Naive B cell (primary cell): Measurements from ENCODE around the gene ACKR1. TPM values are rescaled to one million over a fixed set of nuclear protein-coding genes. Genes with fewer than 3 reads are reported as not detected.
A peak's percentile ranks its signal among the peaks of the same experiment; 100 is the strongest.

Experiments
- ATAC-seq, 2 donors: fragments of 150-1000 bp; cut with Tn5 transposase; 2 replicates each; pipeline ENCODE4 v1.10.0; 2021; ENCODE audit warnings: low read depth in 2 of 2, mild to moderate bottlenecking in 2 of 2, moderate library complexity in 2 of 2
- DNase-seq: peaks from one replicate; pipeline ENCODE4 v3.0.0; 2022
- H3K27ac Mint-ChIP-seq, 6 donors: one replicate each; pipeline ENCODE4 v1.8.0; 2020 to 2022; ENCODE audit warnings: mild to moderate bottlenecking in 6 of 6, mixed read lengths in 6 of 6, moderate library complexity in 5 of 6, inconsistent platforms in 2 of 6
- H3K27me3 Mint-ChIP-seq, 3 donors: one replicate each; pipeline ENCODE4 v1.8.0; 2021 to 2022; ENCODE audit warnings: mixed read lengths in 3 of 3, mild to moderate bottlenecking in 1 of 3
- H3K36me3 Mint-ChIP-seq, 2 donors: one replicate each; pipeline ENCODE4 v1.8.0; 2020 to 2022; ENCODE audit warnings: mixed read lengths in 2 of 2, inconsistent platforms in 1 of 2, mild to moderate bottlenecking in 1 of 2
- H3K4me1 Mint-ChIP-seq, 3 donors: one replicate each; pipeline ENCODE4 v1.8.0; 2020 to 2022; ENCODE audit warnings: mixed read lengths in 3 of 3, inconsistent platforms in 1 of 3, mild to moderate bottlenecking in 1 of 3, moderate library complexity in 1 of 3
- H3K4me3 Mint-ChIP-seq, 8 donors: one replicate each; pipeline ENCODE4 v1.8.0; 2020 to 2022; ENCODE audit warnings: mild to moderate bottlenecking in 8 of 8, mixed read lengths in 8 of 8, moderate library complexity in 8 of 8, inconsistent platforms in 2 of 8
- H3K9me3 Mint-ChIP-seq, 7 donors: one replicate each; pipeline ENCODE4 v1.8.0; 2020 to 2022; ENCODE audit warnings: mixed read lengths in 7 of 7, mild to moderate bottlenecking in 5 of 7, inconsistent platforms in 2 of 7, moderate library complexity in 1 of 7
- polyA plus RNA-seq, 6 donors: library from polyadenylated mRNA; unstranded; fragments of 300-500 nt; fragmentation: Illumina TruSeq; gene quantifications; one replicate each; pipeline ENCODE4 v1.2.3, GENCODE V29; 2021; ENCODE audit warnings: low read depth in 6 of 6

Gene ACKR1
- polyA plus RNA-seq, 6 donors from 2014 or later: not detected

DNA sequence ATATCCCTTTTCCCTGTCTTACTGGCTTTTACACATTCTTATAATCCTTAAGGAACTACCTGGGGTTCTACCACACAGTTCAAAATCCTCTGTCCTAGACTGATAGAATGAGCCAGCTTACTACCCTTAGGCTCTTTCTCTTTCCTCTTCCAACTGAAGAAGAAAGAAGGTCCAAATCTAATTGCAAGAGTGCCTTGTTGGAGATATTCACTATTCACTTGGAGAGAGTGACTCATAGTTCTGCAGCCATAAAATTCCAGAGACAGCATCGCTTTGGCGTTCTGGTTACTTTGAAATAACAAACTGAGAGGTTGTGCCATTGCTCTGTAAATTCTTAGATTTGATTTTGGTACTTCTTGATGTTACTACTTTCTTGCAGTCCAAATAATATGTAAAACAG, 29.1 kb upstream of the ACKR1 start:
- DNase-seq (no peak), ATAC-seq (no peak)
- peaks cover 15 to 22% (median 20%) of the 10 kb centered on the region in 3 donors for H3K4me1 Mint-ChIP-seq
- H3K27ac Mint-ChIP-seq: no peak overlapping the region
- peaks cover 3 to 34% of the 10 kb centered on the region in 2 donors for H3K36me3 Mint-ChIP-seq
- no peak overlapping the region for H3K4me3 Mint-ChIP-seq
- no peaks in the 10 kb centered on the region for H3K9me3 Mint-ChIP-seq
- H3K27me3 Mint-ChIP-seq: peaks cover 51 to 84% (median 71%) of the 10 kb centered on the region in 3 donors

DNA sequence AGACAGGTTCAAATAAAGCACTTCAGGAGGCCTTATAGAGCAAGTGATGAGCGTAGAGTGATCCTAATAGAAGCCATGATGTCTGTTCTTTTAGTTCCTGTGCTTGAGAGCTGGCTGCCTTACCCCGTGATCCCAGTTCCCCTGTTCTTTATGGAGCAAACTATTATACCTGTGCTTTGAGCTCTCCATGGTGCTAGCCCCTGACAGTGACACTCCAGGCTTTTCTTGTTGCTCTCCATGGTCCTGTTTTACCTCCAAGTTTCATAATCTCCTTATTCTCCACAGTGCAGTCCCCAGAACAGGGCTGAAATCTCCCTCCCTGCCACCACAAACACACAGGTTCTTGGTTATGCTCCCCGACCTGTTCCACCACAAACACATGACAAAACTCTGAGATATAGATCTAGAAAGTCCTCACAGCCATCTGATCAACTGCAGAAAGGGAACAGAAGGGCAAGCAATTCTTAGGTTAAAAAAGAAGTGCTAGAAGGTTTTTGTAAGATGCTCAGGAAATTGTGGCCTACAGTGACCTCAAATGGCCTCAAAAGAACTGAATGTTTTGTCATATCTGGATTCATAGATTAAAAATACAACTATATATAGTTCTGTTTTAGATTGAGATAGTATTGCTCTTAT, 27.3 kb upstream of the ACKR1 start:
- H3K4me1 Mint-ChIP-seq: peaks cover 7 to 16% (median 10%) of the 10 kb centered on the region in 3 donors
- DNase-seq (no peak), ATAC-seq (no peak)
- H3K27me3 Mint-ChIP-seq: peaks cover 48 to 87% (median 74%) of the 10 kb centered on the region in 3 donors
- no peaks in the 10 kb centered on the region for H3K9me3 Mint-ChIP-seq
- no peak overlapping the region for H3K27ac Mint-ChIP-seq
- peaks cover 0 to 29% of the 10 kb centered on the region in 2 donors for H3K36me3 Mint-ChIP-seq
- no peak overlapping the region for H3K4me3 Mint-ChIP-seq

GRCh38 chr1:159179906-159180305, 24.8 kb upstream of the ACKR1 start:
- Mint-ChIP-seq H3K27me3 (peaks cover 40 to 69% (median 59%) of the 10 kb centered on the region in 3 donors), H3K9me3 (no peaks in the 10 kb centered on the region), H3K4me1 (peaks cover 0 to 15% (median 0%) of the 10 kb centered on the region in 3 donors), H3K4me3 (no peak overlapping the region), H3K27ac (no peak overlapping the region), H3K36me3 (peaks cover 0 to 29% of the 10 kb centered on the region in 2 donors)
- no peak for DNase-seq
- ATAC-seq: no peak

DNA sequence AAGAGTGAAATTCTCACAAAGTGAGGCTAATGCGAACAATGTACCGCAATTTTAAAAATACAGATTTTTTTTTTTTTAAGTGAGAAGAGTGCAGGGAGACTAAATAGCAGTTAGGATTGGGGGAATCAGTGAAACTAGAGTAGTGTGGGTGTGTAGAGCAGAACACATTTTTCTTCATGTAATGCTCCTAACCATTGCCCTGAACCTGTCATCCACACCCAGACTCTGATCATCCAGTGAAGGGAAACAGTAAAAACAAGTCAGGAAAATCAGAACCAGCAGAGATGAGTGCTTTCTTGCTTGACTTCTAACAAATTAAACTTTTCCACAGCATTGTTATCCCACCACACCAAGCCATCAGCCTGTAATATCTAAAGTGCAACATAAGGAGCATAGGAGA, 24.2 kb upstream of the ACKR1 start:
- no peak for DNase-seq
- peaks cover 35 to 63% (median 53%) of the 10 kb centered on the region in 3 donors for H3K27me3 Mint-ChIP-seq
- H3K27ac Mint-ChIP-seq: no peak overlapping the region
- ATAC-seq: no peak
- peaks cover 0 to 23% of the 10 kb centered on the region in 2 donors for H3K36me3 Mint-ChIP-seq
- no peak overlapping the region for H3K4me3 Mint-ChIP-seq
- H3K9me3 Mint-ChIP-seq: no peaks in the 10 kb centered on the region
- peaks cover 0 to 12% (median 0%) of the 10 kb centered on the region in 3 donors for H3K4me1 Mint-ChIP-seq

DNA sequence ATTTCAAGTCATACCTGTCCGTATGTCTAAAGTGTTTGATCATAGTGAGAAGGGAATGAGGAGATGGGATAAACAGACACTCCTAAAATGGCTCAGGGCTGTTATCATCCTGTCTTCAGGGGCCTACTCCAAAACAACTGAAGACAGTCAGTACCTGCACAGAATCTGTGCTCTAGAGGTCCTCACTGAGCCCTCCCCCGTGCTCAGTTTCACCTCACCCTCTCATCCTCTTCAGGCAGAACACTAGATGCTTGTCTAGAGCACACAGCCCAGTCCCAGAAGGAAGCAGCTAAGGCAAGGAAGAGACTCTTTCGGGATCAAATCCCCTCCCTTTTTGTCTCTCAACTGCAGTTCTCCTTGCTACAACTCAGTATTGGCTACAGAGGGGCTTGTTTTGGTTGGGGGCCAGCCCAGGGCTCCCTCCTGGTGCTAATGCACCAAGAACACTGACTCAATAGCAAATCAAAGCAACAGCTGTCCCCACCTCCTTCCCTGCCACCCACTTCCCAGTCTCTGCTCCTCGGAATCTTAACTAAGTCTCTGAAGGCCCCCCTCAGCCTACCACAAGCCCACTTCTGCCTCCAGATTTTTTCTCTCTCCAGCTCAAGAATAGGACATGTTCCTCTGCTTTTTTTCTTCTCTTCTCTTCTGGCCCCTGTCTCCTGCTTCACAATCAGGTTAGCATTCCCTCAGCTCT, 23.2 kb upstream of the ACKR1 start:
- Mint-ChIP-seq H3K9me3 (no peaks in the 10 kb centered on the region), H3K27me3 (peaks cover 33 to 60% (median 60%) of the 10 kb centered on the region in 3 donors)

GRCh38 chr1:159184201-159184600, 20.5 kb upstream of the ACKR1 start:
- peak overlapping the region in 1 of 8 donors; percentile 23 for H3K4me3 Mint-ChIP-seq
- no peak overlapping the region for H3K27ac Mint-ChIP-seq
- ATAC-seq (no peak), DNase-seq (no peak)
- peaks cover 19 to 62% (median 52%) of the 10 kb centered on the region in 3 donors for H3K27me3 Mint-ChIP-seq
- H3K36me3 Mint-ChIP-seq: peaks cover 0 to 16% of the 10 kb centered on the region in 2 donors
- H3K4me1 Mint-ChIP-seq: peaks cover 20 to 40% (median 29%) of the 10 kb centered on the region in 3 donors
- H3K9me3 Mint-ChIP-seq: no peaks in the 10 kb centered on the region

More for the DNA sequence above, 23.2 kb upstream of the ACKR1 start:
- DNase-seq (no peak), ATAC-seq (no peak)
- Mint-ChIP-seq H3K36me3 (peaks cover 0 to 23% of the 10 kb centered on the region in 2 donors), H3K4me1 (peaks cover 0 to 20% (median 2%) of the 10 kb centered on the region in 3 donors), H3K4me3 (no peak overlapping the region), H3K27ac (no peak overlapping the region)

DNA sequence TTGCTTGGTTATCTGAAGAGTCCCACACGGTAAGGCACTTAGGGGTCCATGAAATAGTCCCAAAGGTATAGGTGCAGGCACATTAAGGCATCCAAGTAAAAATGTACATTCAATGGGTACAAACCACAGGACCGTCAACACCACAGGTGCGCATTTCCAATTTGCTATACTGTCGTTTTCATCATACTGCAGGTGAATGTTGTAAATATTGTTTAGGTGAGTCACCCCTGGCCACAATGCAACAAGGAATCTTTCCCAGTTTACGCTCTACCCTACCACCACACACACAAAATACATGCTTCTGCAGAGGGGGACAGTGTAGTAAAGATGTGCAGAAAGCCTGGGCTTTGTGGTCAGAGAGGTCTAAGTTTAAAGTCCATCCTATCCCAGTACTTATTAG, 19.6 kb upstream of the ACKR1 start:
- ATAC-seq: no peak
- DNase-seq: no peak
- no peak overlapping the region for H3K27ac Mint-ChIP-seq
- peak overlapping the region in 2 of 8 donors; percentile 22 to 25 for H3K4me3 Mint-ChIP-seq
- peaks cover 27 to 44% (median 36%) of the 10 kb centered on the region in 3 donors for H3K4me1 Mint-ChIP-seq
- H3K27me3 Mint-ChIP-seq: peaks cover 18 to 59% (median 50%) of the 10 kb centered on the region in 3 donors
- no peaks in the 10 kb centered on the region for H3K9me3 Mint-ChIP-seq
- H3K36me3 Mint-ChIP-seq: peaks cover 0 to 16% of the 10 kb centered on the region in 2 donors

GRCh38 chr1:159187033-159187432, 17.6 kb upstream of the ACKR1 start:
- Mint-ChIP-seq H3K4me3 (peak overlapping the region in 6 of 8 donors; percentile 85 to 95 (median 92)), H3K27ac (peak overlapping the region in 2 of 6 donors; percentile 12 to 90), H3K27me3 (peaks cover 16 to 49% (median 46%) of the 10 kb centered on the region in 3 donors), H3K4me1 (peaks cover 27 to 39% (median 36%) of the 10 kb centered on the region in 3 donors), H3K36me3 (peaks cover 0 to 11% of the 10 kb centered on the region in 2 donors), H3K9me3 (no peaks in the 10 kb centered on the region)
- no peak for ATAC-seq
- no peak for DNase-seq

DNA sequence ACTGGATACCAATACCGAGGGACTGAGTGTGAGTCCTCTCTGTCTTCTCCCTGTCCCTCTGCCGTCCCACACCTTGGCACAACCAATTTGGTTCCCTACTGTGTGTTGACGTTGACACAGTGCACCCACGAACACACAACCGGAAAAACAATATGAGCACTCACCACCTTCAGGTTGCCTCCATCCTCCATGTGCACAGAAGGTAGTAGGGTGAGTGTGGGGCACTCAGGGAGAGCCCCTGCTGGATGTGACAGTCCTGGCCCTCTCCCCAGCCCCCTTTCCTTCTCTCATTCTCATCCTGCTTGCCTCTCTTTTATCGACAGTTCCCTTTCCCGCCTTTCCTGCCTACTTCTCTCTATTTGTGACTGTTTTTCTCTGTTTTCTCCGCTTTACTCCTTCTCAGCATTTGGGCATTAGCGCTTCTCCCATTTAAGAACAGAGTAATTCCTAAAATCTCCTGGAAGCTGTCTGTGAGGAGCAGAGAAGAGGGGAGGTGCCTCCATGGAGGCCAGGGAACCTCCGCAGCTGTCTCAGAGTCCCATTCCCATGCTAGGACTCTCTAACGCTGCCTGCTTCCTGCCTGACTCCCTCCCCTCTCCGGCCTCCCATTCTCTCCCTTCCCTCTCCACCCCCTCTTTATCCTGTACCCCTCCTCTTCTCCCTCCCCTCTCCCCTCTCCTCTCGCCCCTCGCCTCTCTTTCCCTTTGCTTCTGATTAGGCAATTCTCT, 16.9 kb upstream of the ACKR1 start:
- ATAC-seq: peak in 1 of 2 donors; percentile 14
- Mint-ChIP-seq H3K36me3 (peaks cover 0 to 8% of the 10 kb centered on the region in 2 donors), H3K27ac (peak overlapping the region in 5 of 6 donors; percentile 73 to 97 (median 90)), H3K27me3 (peaks cover 19 to 48% (median 47%) of the 10 kb centered on the region in 3 donors), H3K4me1 (peaks cover 27 to 37% (median 36%) of the 10 kb centered on the region in 3 donors), H3K4me3 (peak overlapping the region; percentile 85 to 97 (median 92)), H3K9me3 (no peaks in the 10 kb centered on the region)
- no peak for DNase-seq

DNA sequence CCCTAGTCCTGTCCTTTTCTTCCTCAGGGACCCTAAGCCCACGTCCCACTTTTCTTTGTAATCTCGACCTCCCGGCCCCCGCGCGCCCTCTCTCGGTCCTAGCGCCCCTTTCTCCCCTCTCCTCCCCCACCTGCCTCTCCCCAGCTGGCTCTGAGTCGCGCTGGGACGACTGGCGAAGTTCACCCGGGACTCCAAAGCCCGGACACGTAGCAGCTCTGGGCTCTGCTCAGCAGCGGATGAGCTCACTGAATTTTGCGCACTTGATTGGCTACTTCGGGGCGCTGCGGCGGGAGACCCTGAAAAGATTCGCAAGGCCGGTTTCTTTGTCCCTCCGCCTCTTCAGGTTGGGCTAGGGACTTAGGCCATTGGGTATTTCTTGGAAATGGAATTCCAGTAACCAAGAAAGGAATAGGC, 16.3 kb upstream of the ACKR1 start:
- peak; percentile 60 for DNase-seq
- Mint-ChIP-seq H3K27ac (peak overlapping the region; percentile 87 to 97 (median 90)), H3K4me3 (peak overlapping the region; percentile 85 to 97 (median 92)), H3K4me1 (peaks cover 27 to 36% (median 33%) of the 10 kb centered on the region in 3 donors), H3K27me3 (peaks cover 19 to 48% (median 47%) of the 10 kb centered on the region in 3 donors), H3K36me3 (peaks cover 0 to 2% of the 10 kb centered on the region in 2 donors), H3K9me3 (no peaks in the 10 kb centered on the region)
- peak; percentile 98 to 99 for ATAC-seq

DNA sequence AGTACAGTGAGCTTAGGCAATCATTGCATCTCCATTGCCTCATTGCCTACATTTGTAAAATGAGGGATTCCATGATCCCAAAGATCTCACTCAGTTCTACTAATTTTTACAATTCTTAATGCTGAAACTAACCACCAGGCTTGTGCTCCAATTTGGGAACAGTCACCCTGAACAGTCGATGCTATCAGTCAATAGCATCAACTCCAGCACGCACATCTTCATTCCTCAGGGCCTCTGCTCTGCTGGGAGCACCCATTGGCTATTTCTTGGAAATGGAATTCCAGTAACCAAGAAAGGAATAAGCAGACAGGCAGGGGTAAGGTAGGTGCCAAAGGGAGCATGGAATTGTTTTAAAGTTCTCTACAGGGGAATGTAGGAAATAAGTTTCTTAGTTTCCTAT, 14.2 kb upstream of the ACKR1 start:
- H3K27me3 Mint-ChIP-seq: peaks cover 18 to 53% (median 45%) of the 10 kb centered on the region in 3 donors
- no peak overlapping the region for H3K4me3 Mint-ChIP-seq
- H3K9me3 Mint-ChIP-seq: no peaks in the 10 kb centered on the region

GRCh38 chr1:159196543-159196942, 8.1 kb upstream of the ACKR1 start:
- H3K36me3 Mint-ChIP-seq: peaks cover 0 to 16% of the 10 kb centered on the region in 2 donors
- ATAC-seq: no peak
- H3K9me3 Mint-ChIP-seq: no peaks in the 10 kb centered on the region
- H3K4me1 Mint-ChIP-seq: peaks cover 0 to 5% (median 0%) of the 10 kb centered on the region in 3 donors
- H3K27ac Mint-ChIP-seq: peak overlapping the region in 1 of 6 donors; percentile 13
- H3K4me3 Mint-ChIP-seq: no peak overlapping the region
- peaks cover 35 to 57% (median 56%) of the 10 kb centered on the region in 3 donors for H3K27me3 Mint-ChIP-seq
- DNase-seq: no peak

More for the DNA sequence above, 14.2 kb upstream of the ACKR1 start:
- no peak overlapping the region for H3K27ac Mint-ChIP-seq
- no peaks in the 10 kb centered on the region for H3K36me3 Mint-ChIP-seq
- peaks cover 27 to 36% (median 32%) of the 10 kb centered on the region in 3 donors for H3K4me1 Mint-ChIP-seq
- no peak for DNase-seq
- ATAC-seq: no peak
